WI38 (cell line): Measurements from ENCODE around the gene MFGE8.

ENCODE experiments used
- H3K4me3 ChIP-seq: 2 replicates; pipeline ENCODE4 v1.5.1; 2011; ENCODE audit warnings: low read depth, mild to moderate bottlenecking, control low read depth, low read length
- CTCF ChIP-seq: IDR thresholded peaks from 2 replicates; pipeline ENCODE4 v1.5.1; 2012; ENCODE audit warnings: low read depth, mild to moderate bottlenecking, control low read depth, low read length

Gene MFGE8

GRCh38 chr15:88871313-88871712 is 41.9 kb downstream of the MFGE8 start:
- TF ChIP-seq CTCF, result no peak
- no peak overlapping the region for H3K4me3 ChIP-seq

- TF ChIP-seq CTCF, result no peak
- no peak overlapping the region for H3K4me3 ChIP-seq
Measured at GRCh38 chr15:88866295-88866881, 46.8 kb downstream of the MFGE8 start.

- no peak for TF ChIP-seq CTCF
- H3K4me3 ChIP-seq, result no peak overlapping the region
Measured at GRCh38 chr15:88865498-88866099, 47.6 kb downstream of the MFGE8 start.

- no peak for TF ChIP-seq CTCF
- no peak overlapping the region for H3K4me3 ChIP-seq
Measured at GRCh38 chr15:88864861-88865497, 48.2 kb downstream of the MFGE8 start.

GRCh38 chr15:88863412-88863811 is 49.8 kb downstream of the MFGE8 start:
- no peak overlapping the region for H3K4me3 ChIP-seq
- no peak for TF ChIP-seq CTCF

GRCh38 chr15:88860212-88860611 is 53.0 kb downstream of the MFGE8 start:
- no peak for TF ChIP-seq CTCF

GRCh38 chr15:88859550-88859949 is 53.6 kb downstream of the MFGE8 start:
- H3K4me3 ChIP-seq, result no peak overlapping the region

More at GRCh38 chr15:88860212-88860611, 53.0 kb downstream of the MFGE8 start:
- no peak overlapping the region for H3K4me3 ChIP-seq

More at GRCh38 chr15:88859550-88859949, 53.6 kb downstream of the MFGE8 start:
- no peak for TF ChIP-seq CTCF
